Neural progenitor cell (in vitro differentiated cells): ENCODE measurements around the gene CTIF. TPM values are rescaled to one million over a fixed set of nuclear protein-coding genes. Genes with fewer than 3 reads are reported as not detected.

Experiments used
- DNase-seq: peaks from one replicate; pipeline ENCODE4 v3.0.0-alpha.2; 2016; ENCODE audit warnings: low spot score
- H2AFZ ChIP-seq: fragments of 200-600 bp; sonication (generic); replicated peaks from 2 replicates; pipeline ENCODE4 v1.6.1; 2016; ENCODE audit warnings: antibody characterized with exemption
- H3F3A ChIP-seq: fragments of 200-600 bp; sonication (generic); 2 replicates; pipeline ENCODE4 v1.6.1; 2016; ENCODE audit warnings: antibody characterized with exemption, low read depth
- H3K27ac ChIP-seq: fragments of 200-600 bp; sonication (generic); 2 replicates; pipeline ENCODE4 v1.5.1; 2016; ENCODE audit warnings: mild to moderate bottlenecking
- H3K27me3 ChIP-seq: fragments of 200-600 bp; sonication (generic); 2 replicates; pipeline ENCODE4 v1.6.1; 2016; ENCODE audit warnings: mild to moderate bottlenecking, moderate library complexity
- H3K36me3 ChIP-seq: fragments of 200-600 bp; sonication (generic); 2 replicates; pipeline ENCODE4 v1.5.1; 2016
- H3K4me1 ChIP-seq: fragments of 200-600 bp; sonication (generic); 2 replicates; pipeline ENCODE4 v1.6.1; 2016; ENCODE audit warnings: mixed run types
- H3K4me2 ChIP-seq: fragments of 200-600 bp; sonication (generic); 2 replicates; pipeline ENCODE4 v1.6.1; 2016
- H3K4me3 ChIP-seq: fragments of 200-600 bp; sonication (generic); 2 replicates; pipeline ENCODE4 v1.5.1; 2016
- H3K79me2 ChIP-seq: fragments of 200-600 bp; sonication (generic); 2 replicates; pipeline ENCODE4 v1.6.1; 2016; ENCODE audit warnings: low read depth
- H3K9ac ChIP-seq: fragments of 200-600 bp; sonication (generic); 2 replicates; pipeline ENCODE4 v1.6.1; 2016
- H3K9me3 ChIP-seq: fragments of 200-600 bp; sonication (generic); 2 replicates; pipeline ENCODE4 v1.5.1; 2016; ENCODE audit warnings: low read depth
- H4K20me1 ChIP-seq: fragments of 200-600 bp; sonication (generic); 2 replicates; pipeline ENCODE4 v1.6.1; 2016; ENCODE audit warnings: low read depth
- H3K27ac Mint-ChIP-seq: 3 replicates; pipeline ENCODE4 v1.8.0; 2021; ENCODE audit warnings: mixed read lengths
- H3K27me3 Mint-ChIP-seq: 2 replicates; pipeline ENCODE4 v1.8.0; 2022; ENCODE audit warnings: low read depth, mild to moderate bottlenecking, inconsistent platforms, moderate library complexity, mixed read lengths; ENCODE audit not compliant: insufficient read depth
- H3K36me3 Mint-ChIP-seq: 3 replicates; pipeline ENCODE4 v1.8.0; 2021; ENCODE audit warnings: mixed read lengths
- H3K4me1 Mint-ChIP-seq: 3 replicates; pipeline ENCODE4 v1.8.0; 2021; ENCODE audit warnings: mixed read lengths
- H3K4me3 Mint-ChIP-seq: 3 replicates; pipeline ENCODE4 v1.8.0; 2021; ENCODE audit warnings: mild to moderate bottlenecking, moderate library complexity, mixed read lengths
- H3K9me3 Mint-ChIP-seq: 3 replicates; pipeline ENCODE4 v1.8.0; 2020; ENCODE audit warnings: mixed read lengths
- CTCF ChIP-seq: fragments of 200-600 bp; sonication (generic); IDR thresholded peaks from 2 replicates; pipeline ENCODE4 v1.5.1; 2017; ENCODE audit warnings: antibody characterized with exemption, mild to moderate bottlenecking
- EZH2 ChIP-seq: fragments of 200-600 bp; sonication (generic); IDR thresholded peaks from 2 replicates; pipeline ENCODE4 v1.6.1; 2017; ENCODE audit warnings: antibody characterized with exemption, mild to moderate bottlenecking, moderate library complexity
- EZH2phosphoT487 ChIP-seq: fragments of 200-600 bp; sonication (generic); IDR thresholded peaks from 2 replicates; pipeline ENCODE4 v1.6.1; 2017; ENCODE audit warnings: antibody characterized with exemption
- total RNA-seq: library from RNA; depleted of rRNA; stranded (reverse); fragments of >200 nt; gene quantifications from 2 replicates; pipeline ENCODE4 v1.2.3, GENCODE V29; 2015; ENCODE audit warnings: low replicate concordance

The CTIF gene
- total RNA-seq, 1 donor from 2014 or later = 17.6 TPM

- Mint-ChIP-seq H3K27ac (no peak overlapping the region), H3K9me3 (no peaks in the 10 kb centered on the region), H3K36me3 (no peaks in the 10 kb centered on the region), H3K4me3 (no peak overlapping the region), H3K4me1 (peaks cover 92% of the 10 kb centered on the region), H3K27me3 (peaks cover 2% of the 10 kb centered on the region)
- H3K9ac ChIP-seq = no peak overlapping the region
- H2AFZ ChIP-seq = no peak overlapping the region
- H3K36me3 ChIP-seq = no peaks in the 10 kb centered on the region
- DNase-seq = no peak
- no peaks in the 10 kb centered on the region for H3K9me3 ChIP-seq
- H3K79me2 ChIP-seq = no peaks in the 10 kb centered on the region
- H3K4me1 ChIP-seq = peaks cover 25% of the 10 kb centered on the region
- peaks cover 4% of the 10 kb centered on the region for H3F3A ChIP-seq
- H4K20me1 ChIP-seq = no peaks in the 10 kb centered on the region
- H3K27me3 ChIP-seq = no peaks in the 10 kb centered on the region
- TF ChIP-seq EZH2phosphoT487 (no peak), CTCF (no peak), EZH2 (no peak)
- H3K27ac ChIP-seq = no peak overlapping the region
- no peak overlapping the region for H3K4me2 ChIP-seq
- no peak overlapping the region for H3K4me3 ChIP-seq
These were observed 295.7 kb downstream of the CTIF start for GRCh38 chr18:48834413-48835031.

- H3K27me3 ChIP-seq = no peaks in the 10 kb centered on the region
- H3K36me3 ChIP-seq = no peaks in the 10 kb centered on the region
- H3K79me2 ChIP-seq = no peaks in the 10 kb centered on the region
- no peak overlapping the region for H3K27ac ChIP-seq
- H3K4me3 Mint-ChIP-seq = no peak overlapping the region
- no peak overlapping the region for H2AFZ ChIP-seq
- H3K4me2 ChIP-seq = no peak overlapping the region
- no peak for DNase-seq
- H3K27me3 Mint-ChIP-seq = peaks cover 6% of the 10 kb centered on the region
- H4K20me1 ChIP-seq = no peaks in the 10 kb centered on the region
- H3K4me1 ChIP-seq = peaks cover 21% of the 10 kb centered on the region
- no peaks in the 10 kb centered on the region for H3K9me3 ChIP-seq
- H3K27ac Mint-ChIP-seq = no peak overlapping the region
- TF ChIP-seq EZH2 (no peak), EZH2phosphoT487 (no peak), CTCF (no peak)
- peaks cover 92% of the 10 kb centered on the region for H3K4me1 Mint-ChIP-seq
- no peaks in the 10 kb centered on the region for H3F3A ChIP-seq
- no peak overlapping the region for H3K9ac ChIP-seq
- no peak overlapping the region for H3K4me3 ChIP-seq
- no peaks in the 10 kb centered on the region for H3K9me3 Mint-ChIP-seq
- H3K36me3 Mint-ChIP-seq = no peaks in the 10 kb centered on the region
These were observed 296.3 kb downstream of the CTIF start for GRCh38 chr18:48835119-48835518.

DNA sequence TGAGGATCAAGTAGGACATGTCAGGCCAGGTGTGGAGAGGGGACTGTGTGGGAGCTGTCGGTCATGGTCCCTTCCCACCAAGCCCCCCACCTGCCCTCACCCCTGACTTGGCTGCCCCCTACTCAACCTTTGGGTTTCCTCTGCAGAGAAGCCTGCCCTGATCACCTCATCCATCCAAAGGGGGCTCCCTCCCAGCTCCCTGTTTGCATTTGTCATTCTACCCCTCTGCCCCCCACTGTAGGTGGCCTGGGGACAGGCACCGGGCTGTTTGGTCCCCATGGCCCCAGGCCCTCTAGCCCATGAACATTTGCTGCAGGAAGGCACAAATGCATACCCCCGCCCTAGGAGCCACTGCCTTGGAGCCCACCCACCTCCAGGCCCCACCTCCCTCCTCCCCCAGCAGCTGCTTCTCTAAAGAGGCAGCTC is 296.9 kb downstream of the CTIF start:
- H3K27me3 Mint-ChIP-seq = peaks cover 4% of the 10 kb centered on the region
- Histone ChIP-seq H3K4me3 (no peak overlapping the region), H3K79me2 (no peaks in the 10 kb centered on the region), H2AFZ (no peak overlapping the region), H3K9me3 (no peaks in the 10 kb centered on the region), H3K4me2 (no peak overlapping the region), H3F3A (no peaks in the 10 kb centered on the region), H4K20me1 (no peaks in the 10 kb centered on the region), H3K36me3 (no peaks in the 10 kb centered on the region), H3K9ac (no peak overlapping the region), H3K27me3 (no peaks in the 10 kb centered on the region), H3K4me1 (peaks cover 26% of the 10 kb centered on the region), H3K27ac (no peak overlapping the region)
- H3K4me1 Mint-ChIP-seq = peaks cover 92% of the 10 kb centered on the region
- no peak for TF ChIP-seq EZH2
- no peak for TF ChIP-seq EZH2phosphoT487
- TF ChIP-seq CTCF = no peak
- no peak for DNase-seq
- no peaks in the 10 kb centered on the region for H3K36me3 Mint-ChIP-seq
- H3K4me3 Mint-ChIP-seq = no peak overlapping the region
- no peak overlapping the region for H3K27ac Mint-ChIP-seq
- no peaks in the 10 kb centered on the region for H3K9me3 Mint-ChIP-seq
